K562 (cell line): ENCODE measurements around the gene TAF5. TPM values are rescaled to one million over a fixed set of nuclear protein-coding genes. Genes with fewer than 3 reads are reported as not detected.

ENCODE experiments used
- ARID4B ChIP-seq: sonication (generic); formaldehyde crosslinking; IDR thresholded peaks from 2 replicates; pipeline ENCODE4 v1.8.0; 2022; ENCODE audit warnings: mild to moderate bottlenecking, missing genetic modification reagents
- BCOR ChIP-seq: fragments of 450-650 bp; IDR thresholded peaks from 2 replicates; pipeline ENCODE4 v1.6.1; 2016
- ELK1 ChIP-seq: sonication (generic); formaldehyde crosslinking; IDR thresholded peaks from 2 replicates; pipeline ENCODE4 v1.8.1; 2022; ENCODE audit warnings: missing genetic modification reagents
- ERF ChIP-seq: fragments of 450-650 bp; formaldehyde crosslinking; IDR thresholded peaks from 2 replicates; pipeline ENCODE4 v1.4.0; 2020; ENCODE audit warnings: mild to moderate bottlenecking, mixed read lengths
- MYC ChIP-seq, 2 experiments: fragments of 250-450 bp in 1 of 2; sonication (Bioruptor Pico) in 1 of 2; IDR thresholded peaks; 2 replicates each; pipeline versions ENCODE4 v1.5.1 to v1.6.1; 2012 to 2021; ENCODE audit warnings: low read depth in 2 of 2, borderline replicate concordance in 1 of 2, improper control_type of control experiment in 1 of 2, low read length in 1 of 2, mild to moderate bottlenecking in 1 of 2, moderate library complexity in 1 of 2
- PHF21A ChIP-seq: fragments of 450-650 bp; IDR thresholded peaks from 2 replicates; pipeline ENCODE4 v1.6.1; 2017; ENCODE audit warnings: low read depth, borderline replicate concordance
- STAT5A ChIP-seq: IDR thresholded peaks from 2 replicates; pipeline ENCODE4 v1.6.1; 2012; ENCODE audit warnings: low read length, inconsistent platforms, borderline replicate concordance
- UBTF ChIP-seq, 2 experiments: IDR thresholded peaks; 2 replicates each; pipeline ENCODE4 v1.6.1; 2012; ENCODE audit warnings: improper control_type of control experiment in 2 of 2, low read depth in 2 of 2, low read length in 2 of 2, borderline replicate concordance in 1 of 2
- ZBTB17 ChIP-seq: fragments of 450-650 bp; formaldehyde crosslinking; IDR thresholded peaks from 2 replicates; pipeline ENCODE4 v1.4.0; 2020; ENCODE audit warnings: mild to moderate bottlenecking
- ZC3H8 ChIP-seq: fragments of 450-650 bp; IDR thresholded peaks from 2 replicates; pipeline ENCODE4 v1.6.1; 2017
- ZNF764 ChIP-seq: fragments of 250-450 bp; sonication (Bioruptor Pico); IDR thresholded peaks from 2 replicates; pipeline ENCODE4 v1.4.0; 2020; ENCODE audit warnings: low read depth, mild to moderate bottlenecking, moderate library complexity
- ZNF77 ChIP-seq: fragments of 250-450 bp; sonication (Bioruptor Pico); IDR thresholded peaks from 2 replicates; pipeline ENCODE4 v1.5.0; 2020
- polyA plus RNA-seq, 8 experiments: library from polyadenylated mRNA; depleted of rRNA in 4 of 8; stranded (reverse) in 5 of 8; unstranded in 3 of 8; fragments of >200 nt; fragmentation: Nextera tagmentation in 2 of 8; fragmentation: Illumina TruSeq in 1 of 8; extraction: Ambion mirVana in 2 of 8; extraction: Trizol in 1 of 8; gene quantifications; 2 replicates each; pipeline versions ENCODE4 v1.2.1 to v1.2.3, GENCODE V29; 2011 to 2014; ENCODE audit warnings: inconsistent platforms in 1 of 8, missing spikeins in 1 of 8
- total RNA-seq, 7 experiments: library from RNA; depleted of rRNA in 6 of 7; stranded (reverse); fragments of >200 nt in 6 of 7; fragmentation: Illumina TruSeq in 2 of 7; extraction: Trizol in 2 of 7; gene quantifications; 2 replicates each; pipeline versions ENCODE4 v1.2.1 to v1.2.3, GENCODE V29; 2011 to 2021; ENCODE audit warnings: low replicate concordance in 1 of 7
- TF ChIP-seq, protein P1 (sequence below), 2 experiments: fragments of 450-650 bp in 1 of 2; IDR thresholded peaks; 2 replicates each; pipeline ENCODE4 v1.6.1; 2011 to 2017; ENCODE audit warnings: low read depth in 2 of 2, antibody characterized with exemption in 1 of 2, borderline replicate concordance in 1 of 2, low read length in 1 of 2, mild to moderate bottlenecking in 1 of 2, mixed read lengths in 1 of 2; ENCODE audit not compliant: control insufficient read depth in 1 of 2

TAF5 gene
- total and polyA plus RNA-seq, 9 of the 15 experiments (the other 6 are each of a cell fraction or from before 2014, with no cell fraction given): 4.2 to 11.9 (median 9.3) TPM

DNA sequence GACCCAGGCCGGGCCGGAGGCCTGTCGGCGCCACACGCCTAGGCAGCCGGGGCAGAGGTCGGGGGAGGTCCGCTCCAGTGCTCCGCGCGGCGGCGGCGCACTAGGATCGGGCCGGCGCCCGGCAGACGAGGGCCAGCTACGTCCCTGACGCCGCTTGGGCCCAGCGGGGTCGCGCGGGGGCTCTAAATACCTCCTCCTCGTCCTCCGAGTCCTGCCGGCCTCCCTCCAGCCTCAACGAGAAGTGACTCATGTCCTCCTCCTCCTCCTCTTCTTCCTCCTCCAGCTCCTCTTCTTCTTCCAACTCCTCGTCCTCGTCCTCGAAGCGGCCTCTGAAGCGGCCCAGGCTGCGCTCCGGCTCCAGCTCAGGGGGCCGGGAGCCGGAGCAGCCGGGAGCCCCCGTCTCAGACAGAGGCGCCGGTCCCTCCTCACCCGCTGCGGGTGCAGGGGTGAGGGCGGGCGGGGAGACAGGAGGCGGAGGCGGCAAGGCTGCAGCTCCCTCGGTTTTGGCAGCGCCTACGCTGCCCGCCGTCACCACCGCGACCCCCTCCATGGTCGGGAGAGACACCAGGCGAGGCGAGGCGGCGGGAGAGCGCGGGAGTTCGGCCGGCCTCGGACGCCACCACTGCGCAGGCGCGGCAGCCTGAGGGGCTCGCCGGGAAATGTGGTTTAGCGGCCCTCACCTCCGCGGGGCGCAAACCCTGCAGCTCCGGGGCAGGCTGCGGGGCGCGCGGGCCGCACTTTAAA, 17.1 kb upstream of the TAF5 start, which contains the start of gene PCGF6 (continued):
- TF ChIP-seq PHF21A (no peak), ERF (no peak), ZNF77 (CRISPR knock-in tag) (no peak), STAT5A (no peak), ARID4B (CRISPR knock-in tag) (no peak), ZC3H8 (no peak), UBTF (IDR thresholded peaks at IDR 0.05; ENCODE audit: borderline replicate concordance in 1 of 2, low read depth in 2 of 2, low read length in 2 of 2) (peak; percentile 59 to 68; a peak in 1 of 4 replicates), ELK1 (CRISPR knock-in tag) (no peak), BCOR (no peak), MYC (IDR thresholded peaks at IDR 0.05; ENCODE audit: low read depth, low read length) (peak; percentile 48; the same call in 1 of the 2 replicates), MYC (CRISPR knock-in tag; IDR thresholded peaks at IDR 0.05; ENCODE audit: borderline replicate concordance, low read depth) (no peak), ZBTB17 (CRISPR knock-in tag) (no peak), ZNF764 (CRISPR knock-in tag) (no peak)
- TF ChIP-seq, protein P1, sequence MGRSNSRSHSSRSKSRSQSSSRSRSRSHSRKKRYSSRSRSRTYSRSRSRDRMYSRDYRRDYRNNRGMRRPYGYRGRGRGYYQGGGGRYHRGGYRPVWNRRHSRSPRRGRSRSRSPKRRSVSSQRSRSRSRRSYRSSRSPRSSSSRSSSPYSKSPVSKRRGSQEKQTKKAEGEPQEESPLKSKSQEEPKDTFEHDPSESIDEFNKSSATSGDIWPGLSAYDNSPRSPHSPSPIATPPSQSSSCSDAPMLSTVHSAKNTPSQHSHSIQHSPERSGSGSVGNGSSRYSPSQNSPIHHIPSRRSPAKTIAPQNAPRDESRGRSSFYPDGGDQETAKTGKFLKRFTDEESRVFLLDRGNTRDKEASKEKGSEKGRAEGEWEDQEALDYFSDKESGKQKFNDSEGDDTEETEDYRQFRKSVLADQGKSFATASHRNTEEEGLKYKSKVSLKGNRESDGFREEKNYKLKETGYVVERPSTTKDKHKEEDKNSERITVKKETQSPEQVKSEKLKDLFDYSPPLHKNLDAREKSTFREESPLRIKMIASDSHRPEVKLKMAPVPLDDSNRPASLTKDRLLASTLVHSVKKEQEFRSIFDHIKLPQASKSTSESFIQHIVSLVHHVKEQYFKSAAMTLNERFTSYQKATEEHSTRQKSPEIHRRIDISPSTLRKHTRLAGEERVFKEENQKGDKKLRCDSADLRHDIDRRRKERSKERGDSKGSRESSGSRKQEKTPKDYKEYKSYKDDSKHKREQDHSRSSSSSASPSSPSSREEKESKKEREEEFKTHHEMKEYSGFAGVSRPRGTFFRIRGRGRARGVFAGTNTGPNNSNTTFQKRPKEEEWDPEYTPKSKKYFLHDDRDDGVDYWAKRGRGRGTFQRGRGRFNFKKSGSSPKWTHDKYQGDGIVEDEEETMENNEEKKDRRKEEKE (IDR thresholded peaks at IDR 0.05; ENCODE audit: borderline replicate concordance in 1 of 2, control insufficient read depth in 1 of 2, low read depth in 2 of 2, low read length in 1 of 2): no peak
